ENCODE measurements around the gene MAGI1. TPM values are rescaled to one million over a fixed set of nuclear protein-coding genes. Genes with fewer than 3 reads are reported as not detected.

The MAGI1 gene
- total RNA-seq, 1 donor = 13.0 TPM

DNA sequence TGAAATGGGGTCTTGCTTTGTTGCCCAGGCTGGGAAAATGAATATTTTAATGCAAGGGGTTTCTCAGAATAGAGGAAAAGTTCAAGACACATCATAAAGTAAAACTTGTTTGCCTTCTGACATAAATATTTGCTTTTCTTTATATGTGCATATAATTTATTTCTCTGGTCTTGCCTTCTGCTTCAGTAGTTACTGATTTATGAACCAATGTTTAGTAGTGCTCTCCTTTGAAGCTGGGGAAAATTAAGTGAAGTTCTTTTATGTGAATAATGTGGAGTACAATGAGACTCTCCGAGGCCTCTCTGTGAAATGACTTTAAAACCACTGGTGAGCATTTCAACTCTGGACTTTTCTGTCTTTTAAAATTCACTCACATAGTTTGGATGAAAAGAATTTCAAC, 55.6 kb downstream of the MAGI1 start:
- no peak for TF ChIP-seq CTCF (IDR thresholded peaks at IDR 0.05; ENCODE audit: insufficient read depth, low read length)
- H3K4me3 ChIP-seq (ENCODE audit: low read depth, low read length) = no peak overlapping the region
- DNase-seq (ENCODE audit: low read depth) = no peak

DNA sequence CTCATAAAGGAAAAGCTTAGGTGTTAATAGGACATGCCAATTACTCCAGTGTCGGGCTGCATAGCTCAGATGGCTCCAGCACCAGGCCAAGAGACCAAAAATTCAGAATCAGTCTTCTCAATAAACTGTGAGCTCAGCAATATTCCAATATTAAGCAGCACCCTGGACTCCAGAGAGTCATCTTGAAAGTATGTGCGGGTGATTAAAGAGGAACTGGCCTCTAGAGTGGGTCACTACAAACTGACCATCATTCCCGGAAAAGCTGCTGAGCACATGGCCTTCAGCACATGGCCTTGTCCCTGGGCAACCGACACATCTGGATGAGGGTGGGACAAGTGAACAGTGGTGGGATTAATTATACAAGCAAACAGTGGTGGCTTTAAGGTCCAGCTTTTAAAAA, 59.0 kb downstream of the MAGI1 start:
- TF ChIP-seq CTCF (IDR thresholded peaks at IDR 0.05; ENCODE audit: insufficient read depth, low read length) = no peak
- no peak overlapping the region for H3K4me3 ChIP-seq (ENCODE audit: low read depth, low read length)
- DNase-seq (ENCODE audit: low read depth) = peak; percentile 55

- no peak for TF ChIP-seq CTCF (IDR thresholded peaks at IDR 0.05; ENCODE audit: insufficient read depth, low read length)
- H3K4me3 ChIP-seq (ENCODE audit: low read depth, low read length) = no peak overlapping the region
- peak; percentile 95 for DNase-seq (ENCODE audit: low read depth)
Measured at GRCh38 chr3:65979162-65979561, 59.6 kb downstream of the MAGI1 start.

DNA sequence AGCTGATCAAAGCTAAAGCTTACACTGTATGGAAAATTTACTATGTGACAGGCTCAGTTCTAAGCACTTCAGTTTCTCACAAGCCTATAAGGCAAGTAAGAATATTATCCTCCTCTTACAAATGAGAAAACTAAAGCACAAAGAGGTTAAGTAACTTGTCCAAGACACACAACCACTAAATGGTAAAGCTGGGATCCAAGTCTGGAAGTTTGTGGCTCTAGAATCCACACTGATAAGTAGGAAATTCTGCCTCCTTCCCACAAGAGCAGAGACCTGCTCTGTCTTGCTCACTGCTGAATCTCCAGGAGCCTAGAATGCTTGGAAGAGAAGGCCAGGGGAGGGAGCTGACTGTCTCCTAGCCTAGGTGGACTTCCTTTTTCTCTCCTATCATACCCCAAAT, 60.6 kb downstream of the MAGI1 start:
- no peak for TF ChIP-seq CTCF (IDR thresholded peaks at IDR 0.05; ENCODE audit: insufficient read depth, low read length)
- H3K4me3 ChIP-seq (ENCODE audit: low read depth, low read length) = no peak overlapping the region
- peak; percentile 52 for DNase-seq (ENCODE audit: low read depth)

GRCh38 chr3:65975032-65975431, 63.7 kb downstream of the MAGI1 start:
- DNase-seq (ENCODE audit: low read depth) = no peak
- TF ChIP-seq CTCF (IDR thresholded peaks at IDR 0.05; ENCODE audit: insufficient read depth, low read length) = no peak

GRCh38 chr3:65974509-65974908, 64.2 kb downstream of the MAGI1 start:
- TF ChIP-seq CTCF (IDR thresholded peaks at IDR 0.05; ENCODE audit: insufficient read depth, low read length) = no peak
- H3K4me3 ChIP-seq (ENCODE audit: low read depth, low read length) = no peak overlapping the region
- DNase-seq (ENCODE audit: low read depth) = no peak

More at GRCh38 chr3:65975032-65975431, 63.7 kb downstream of the MAGI1 start:
- no peak overlapping the region for H3K4me3 ChIP-seq (ENCODE audit: low read depth, low read length)

DNA sequence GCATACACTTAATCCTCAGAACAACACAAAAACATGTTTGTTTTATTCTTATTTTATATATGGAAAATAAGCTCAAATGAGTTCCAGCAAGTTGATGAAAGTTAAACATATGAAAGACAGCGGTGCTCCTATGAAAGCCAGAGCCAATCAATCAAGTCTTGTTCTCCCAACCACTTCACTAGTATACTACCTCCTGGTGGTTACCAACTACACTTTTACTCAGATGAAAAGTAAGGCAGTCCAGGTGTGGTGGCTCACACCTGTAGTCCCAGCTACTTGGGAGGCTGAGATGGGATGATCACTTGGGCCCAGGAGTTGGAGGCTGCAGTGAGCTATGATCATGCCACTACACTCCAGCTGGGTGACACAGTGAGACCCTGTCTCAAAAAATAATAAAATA, 66.0 kb downstream of the MAGI1 start:
- no peak overlapping the region for H3K4me3 ChIP-seq (ENCODE audit: low read depth, low read length)
- TF ChIP-seq CTCF (IDR thresholded peaks at IDR 0.05; ENCODE audit: insufficient read depth, low read length) = no peak
- no peak for DNase-seq (ENCODE audit: low read depth)
